SK-N-SH (cell line): Measurements from ENCODE around the gene ARID3A.

ENCODE experiments used
- CTCF ChIP-seq: fragments of 200-600 bp; sonication (generic); IDR thresholded peaks from 2 replicates; pipeline ENCODE4 v1.6.1; 2017; ENCODE audit warnings: antibody characterized with exemption, mild to moderate bottlenecking, moderate library complexity
- EZH2phosphoT487 ChIP-seq: fragments of 200-600 bp; sonication (generic); IDR thresholded peaks from 2 replicates; pipeline ENCODE4 v1.6.1; 2017; ENCODE audit warnings: low read depth, mixed run types, mild to moderate bottlenecking, antibody characterized with exemption, moderate library complexity, borderline replicate concordance
- FOXJ3 ChIP-seq: sonication (generic); formaldehyde crosslinking; IDR thresholded peaks from 2 replicates; pipeline ENCODE4 v1.5.1; 2020; ENCODE audit warnings: mild to moderate bottlenecking, missing genetic modification reagents
- GABPA ChIP-seq: IDR thresholded peaks from 2 replicates; pipeline ENCODE4 v1.4.0; 2012; ENCODE audit warnings: low read depth, mild to moderate bottlenecking
- NRF1 ChIP-seq: IDR thresholded peaks from 2 replicates; pipeline ENCODE4 v1.6.1; 2012; ENCODE audit warnings: low read depth, mild to moderate bottlenecking, low read length
- POLR2AphosphoS5 ChIP-seq: IDR thresholded peaks from 2 replicates; pipeline ENCODE4 v1.6.1; 2012; ENCODE audit warnings: low read depth, low read length
- RAD21 ChIP-seq: IDR thresholded peaks from 2 replicates; pipeline ENCODE4 v1.6.1; 2012; ENCODE audit warnings: mild to moderate bottlenecking, low read length
- SIN3A ChIP-seq: IDR thresholded peaks from 2 replicates; pipeline ENCODE4 v1.6.1; 2012; ENCODE audit warnings: low read depth, mild to moderate bottlenecking, low read length, moderate library complexity, borderline replicate concordance
- SMC3 ChIP-seq: IDR thresholded peaks from 2 replicates; pipeline ENCODE4 v1.6.1; 2012; ENCODE audit warnings: low read depth, low read length, improper control_type of control experiment
- TAF1 ChIP-seq: IDR thresholded peaks from 2 replicates; pipeline ENCODE4 v1.6.1; 2012; ENCODE audit warnings: low read depth, mild to moderate bottlenecking, low read length, moderate library complexity, borderline replicate concordance
- TEAD4 ChIP-seq: IDR thresholded peaks from 2 replicates; pipeline ENCODE4 v1.4.0; 2012; ENCODE audit warnings: mild to moderate bottlenecking, borderline replicate concordance; ENCODE audit not compliant: insufficient read depth
- TF ChIP-seq, protein P1 (sequence below): IDR thresholded peaks from 2 replicates; pipeline ENCODE4 v1.6.1; 2012; ENCODE audit warnings: mild to moderate bottlenecking, low read depth, low read length, moderate library complexity
- TF ChIP-seq, protein P2 (sequence below): IDR thresholded peaks from 2 replicates; pipeline ENCODE4 v1.4.0; 2012; ENCODE audit warnings: low read depth

GRCh38 chr19:1018932-1019615 is 93.2 kb downstream of the ARID3A start:
- TF ChIP-seq CTCF (no peak), POLR2AphosphoS5 (no peak), NRF1 (no peak), TAF1 (no peak), RAD21 (no peak), SIN3A (no peak), SMC3 (no peak), EZH2phosphoT487 (no peak), GABPA (no peak), FOXJ3 (CRISPR knock-in tag) (no peak), TEAD4 (no peak)
- TF ChIP-seq, protein P1, sequence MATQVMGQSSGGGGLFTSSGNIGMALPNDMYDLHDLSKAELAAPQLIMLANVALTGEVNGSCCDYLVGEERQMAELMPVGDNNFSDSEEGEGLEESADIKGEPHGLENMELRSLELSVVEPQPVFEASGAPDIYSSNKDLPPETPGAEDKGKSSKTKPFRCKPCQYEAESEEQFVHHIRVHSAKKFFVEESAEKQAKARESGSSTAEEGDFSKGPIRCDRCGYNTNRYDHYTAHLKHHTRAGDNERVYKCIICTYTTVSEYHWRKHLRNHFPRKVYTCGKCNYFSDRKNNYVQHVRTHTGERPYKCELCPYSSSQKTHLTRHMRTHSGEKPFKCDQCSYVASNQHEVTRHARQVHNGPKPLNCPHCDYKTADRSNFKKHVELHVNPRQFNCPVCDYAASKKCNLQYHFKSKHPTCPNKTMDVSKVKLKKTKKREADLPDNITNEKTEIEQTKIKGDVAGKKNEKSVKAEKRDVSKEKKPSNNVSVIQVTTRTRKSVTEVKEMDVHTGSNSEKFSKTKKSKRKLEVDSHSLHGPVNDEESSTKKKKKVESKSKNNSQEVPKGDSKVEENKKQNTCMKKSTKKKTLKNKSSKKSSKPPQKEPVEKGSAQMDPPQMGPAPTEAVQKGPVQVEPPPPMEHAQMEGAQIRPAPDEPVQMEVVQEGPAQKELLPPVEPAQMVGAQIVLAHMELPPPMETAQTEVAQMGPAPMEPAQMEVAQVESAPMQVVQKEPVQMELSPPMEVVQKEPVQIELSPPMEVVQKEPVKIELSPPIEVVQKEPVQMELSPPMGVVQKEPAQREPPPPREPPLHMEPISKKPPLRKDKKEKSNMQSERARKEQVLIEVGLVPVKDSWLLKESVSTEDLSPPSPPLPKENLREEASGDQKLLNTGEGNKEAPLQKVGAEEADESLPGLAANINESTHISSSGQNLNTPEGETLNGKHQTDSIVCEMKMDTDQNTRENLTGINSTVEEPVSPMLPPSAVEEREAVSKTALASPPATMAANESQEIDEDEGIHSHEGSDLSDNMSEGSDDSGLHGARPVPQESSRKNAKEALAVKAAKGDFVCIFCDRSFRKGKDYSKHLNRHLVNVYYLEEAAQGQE, result no peak
- TF ChIP-seq, protein P2, sequence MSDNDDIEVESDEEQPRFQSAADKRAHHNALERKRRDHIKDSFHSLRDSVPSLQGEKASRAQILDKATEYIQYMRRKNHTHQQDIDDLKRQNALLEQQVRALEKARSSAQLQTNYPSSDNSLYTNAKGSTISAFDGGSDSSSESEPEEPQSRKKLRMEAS, result no peak
